ENCODE data around the gene SERPINB4.
"Not testable (repeated sequence)": the region's sequence is repeated elsewhere in the genome, so short reads cannot be mapped to it uniquely, and the experiment has no call there.

SERPINB4 gene

DNA sequence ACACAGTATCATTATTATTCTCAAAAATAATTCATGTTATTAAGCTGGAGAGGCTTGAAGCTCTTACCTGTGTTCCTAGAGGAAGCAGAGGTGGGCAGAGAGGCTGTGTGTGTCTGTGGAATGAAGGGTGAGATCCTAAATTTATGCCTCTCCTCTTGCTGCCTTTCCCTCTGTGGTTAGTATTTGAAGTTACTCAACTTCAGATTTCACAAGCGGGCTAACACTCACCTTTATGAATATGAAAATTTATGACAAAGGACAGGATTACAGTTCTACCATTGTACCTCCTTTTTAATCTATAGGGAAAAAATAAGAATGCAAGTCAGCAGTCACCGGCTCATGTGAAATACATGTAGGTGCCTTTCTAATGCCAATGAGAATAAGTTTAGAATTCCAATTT is at the start of gene SERPINB4:
SERPINB4 (minus strand) TSS at position 115 of the 400 bp plus-strand sequence. CDS start 679 bp downstream, outside the sequence.
- not testable (repeated sequence) for DNase-seq (ENCODE audit: low read depth in 1 of 2, low spot score in 1 of 2)

DNA sequence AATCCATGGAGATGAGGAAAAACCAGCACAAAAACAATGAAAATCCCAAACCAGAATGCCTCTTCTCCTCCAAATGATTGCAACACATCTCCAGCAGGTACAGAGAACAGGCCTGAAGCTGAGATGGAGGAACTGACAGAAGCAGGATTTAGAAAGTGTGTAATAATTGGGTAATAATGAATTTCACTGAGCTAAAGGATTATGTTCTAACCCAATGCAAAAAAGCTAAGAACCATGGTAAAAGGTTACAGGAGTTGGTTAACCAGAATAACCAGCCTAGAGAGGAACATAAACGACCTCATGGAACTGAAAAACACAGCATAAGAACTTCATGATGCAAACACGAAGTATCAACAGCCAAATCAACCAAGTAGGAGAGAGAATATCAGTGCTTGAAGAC is 45.0 kb upstream of the SERPINB4 start:
- DNase-seq (ENCODE audit: low read depth in 1 of 2, low spot score in 1 of 2) = no peak

DNA sequence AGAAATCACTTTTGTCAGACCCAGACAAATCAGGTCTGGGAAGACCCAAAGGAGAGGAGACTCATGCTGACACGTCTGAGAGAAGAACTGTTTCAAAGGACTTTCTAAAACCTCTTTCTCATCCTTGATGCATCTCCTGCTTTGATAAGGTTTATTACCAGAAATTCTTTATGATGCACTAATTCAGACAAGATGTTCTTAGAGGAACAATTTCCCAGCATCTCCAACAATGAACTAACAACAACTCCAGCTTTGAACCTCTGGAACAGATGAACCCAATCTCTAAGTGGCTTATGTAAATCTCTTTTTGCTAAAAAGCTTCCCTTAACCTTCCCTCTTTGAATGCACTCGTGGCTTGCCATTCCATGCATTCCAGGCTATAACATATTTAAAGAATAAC is 42.8 kb upstream of the SERPINB4 start:
- DNase-seq (ENCODE audit: low read depth in 1 of 2, low spot score in 1 of 2) = no peak

DNA sequence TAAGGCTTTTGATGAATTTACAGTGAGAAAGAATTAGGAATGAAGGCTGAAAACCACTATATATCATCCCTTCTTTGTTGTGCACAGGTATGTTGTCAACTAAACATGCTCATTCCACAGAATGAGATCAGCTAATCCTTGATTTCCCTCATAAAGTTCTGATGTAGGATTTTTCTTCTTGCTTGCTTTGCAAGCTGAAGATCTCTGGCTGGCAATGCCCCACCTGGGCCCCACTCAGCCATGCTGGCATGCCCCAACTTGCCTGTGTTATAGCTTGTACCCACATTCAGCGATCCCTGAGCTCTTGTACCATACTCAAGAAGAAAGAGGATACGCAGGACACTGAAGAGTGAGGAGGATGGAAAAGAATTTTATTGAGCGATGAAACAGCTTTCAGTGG is 40.7 kb upstream of the SERPINB4 start:
- DNase-seq (ENCODE audit: low read depth in 1 of 2, low spot score in 1 of 2) = no peak

DNA sequence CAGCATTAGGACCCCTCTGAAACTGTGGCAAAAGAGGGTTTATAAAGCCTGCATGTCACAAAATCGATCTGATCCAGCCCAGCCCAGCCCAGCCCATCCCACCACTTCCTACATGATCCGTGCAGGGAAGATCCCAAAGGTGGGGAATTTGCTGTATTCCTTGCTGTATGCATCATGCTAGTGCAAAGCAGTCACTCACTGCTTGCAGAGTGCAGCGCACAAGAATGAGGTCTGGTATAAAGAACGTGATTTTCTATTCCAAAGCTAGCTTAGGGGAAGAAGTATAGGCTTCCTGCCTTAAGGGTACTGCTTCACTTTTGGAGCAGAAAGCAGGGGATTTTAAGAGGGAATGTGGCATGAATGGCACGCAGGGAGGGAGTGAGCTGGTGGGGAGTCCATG is 39.8 kb upstream of the SERPINB4 start:
- no peak for DNase-seq (ENCODE audit: low read depth in 1 of 2, low spot score in 1 of 2)

DNA sequence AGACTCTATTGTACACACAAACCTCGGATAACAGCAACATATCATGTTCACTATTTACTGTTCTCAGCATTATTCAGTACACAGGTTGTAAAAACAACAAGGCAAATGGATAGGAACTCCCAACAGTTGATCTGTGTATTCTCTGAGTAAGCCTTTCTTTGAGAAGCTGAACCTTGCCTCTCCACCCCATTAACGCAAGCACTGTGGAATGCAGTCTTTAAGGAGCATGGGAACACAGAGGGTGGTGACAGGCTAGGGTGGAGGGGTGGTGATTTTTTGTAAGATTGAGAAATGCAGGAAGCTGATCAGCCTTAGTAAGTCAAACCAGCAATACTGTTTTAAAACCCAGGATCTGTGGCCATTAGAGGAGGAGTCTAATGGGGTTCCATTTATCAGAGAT is 39.1 kb upstream of the SERPINB4 start:
- no peak for DNase-seq (ENCODE audit: low read depth in 1 of 2, low spot score in 1 of 2)

DNA sequence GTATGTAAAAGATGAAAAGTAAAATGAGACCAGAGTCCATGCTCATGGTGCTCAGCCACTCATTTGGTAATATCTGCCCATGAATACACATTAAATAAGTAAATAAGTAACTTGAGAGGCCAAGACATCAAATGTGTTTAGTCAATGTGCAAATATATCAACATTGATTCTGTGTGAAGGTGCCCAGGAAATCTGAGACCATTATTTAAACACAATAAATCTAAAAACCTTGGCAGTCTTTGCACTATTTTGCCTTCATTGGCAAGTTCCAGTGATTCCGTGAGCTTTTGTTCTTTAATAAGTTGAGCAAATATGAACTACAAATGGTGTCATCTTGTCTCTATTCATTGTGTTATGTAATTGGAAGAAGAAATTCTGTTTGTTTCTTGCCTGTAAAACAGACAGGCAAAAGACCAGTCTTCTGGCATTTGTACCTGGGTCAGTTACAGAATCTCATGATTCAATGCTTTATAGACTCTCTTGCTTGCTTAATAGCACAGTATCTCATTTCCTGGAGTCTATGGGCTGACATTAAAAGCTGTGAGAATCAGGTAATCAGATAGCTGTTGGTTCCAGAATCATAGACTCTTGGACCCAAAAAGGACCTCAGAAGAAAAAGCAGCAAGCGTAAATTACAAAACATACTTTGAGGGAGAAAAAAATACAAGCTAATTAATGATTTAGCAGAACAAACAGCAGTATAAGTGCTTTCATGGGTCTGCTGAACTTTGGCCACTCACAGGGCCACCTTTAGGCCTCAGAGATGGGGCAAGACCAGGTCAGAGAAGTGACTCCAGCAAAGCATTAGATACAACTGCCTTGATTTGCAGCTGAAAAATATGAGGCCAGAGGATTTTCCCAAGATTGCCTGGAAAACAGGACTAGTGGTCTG is 37.6 kb upstream of the SERPINB4 start:
- DNase-seq (ENCODE audit: low read depth in 1 of 2, low spot score in 1 of 2) = no peak

DNA sequence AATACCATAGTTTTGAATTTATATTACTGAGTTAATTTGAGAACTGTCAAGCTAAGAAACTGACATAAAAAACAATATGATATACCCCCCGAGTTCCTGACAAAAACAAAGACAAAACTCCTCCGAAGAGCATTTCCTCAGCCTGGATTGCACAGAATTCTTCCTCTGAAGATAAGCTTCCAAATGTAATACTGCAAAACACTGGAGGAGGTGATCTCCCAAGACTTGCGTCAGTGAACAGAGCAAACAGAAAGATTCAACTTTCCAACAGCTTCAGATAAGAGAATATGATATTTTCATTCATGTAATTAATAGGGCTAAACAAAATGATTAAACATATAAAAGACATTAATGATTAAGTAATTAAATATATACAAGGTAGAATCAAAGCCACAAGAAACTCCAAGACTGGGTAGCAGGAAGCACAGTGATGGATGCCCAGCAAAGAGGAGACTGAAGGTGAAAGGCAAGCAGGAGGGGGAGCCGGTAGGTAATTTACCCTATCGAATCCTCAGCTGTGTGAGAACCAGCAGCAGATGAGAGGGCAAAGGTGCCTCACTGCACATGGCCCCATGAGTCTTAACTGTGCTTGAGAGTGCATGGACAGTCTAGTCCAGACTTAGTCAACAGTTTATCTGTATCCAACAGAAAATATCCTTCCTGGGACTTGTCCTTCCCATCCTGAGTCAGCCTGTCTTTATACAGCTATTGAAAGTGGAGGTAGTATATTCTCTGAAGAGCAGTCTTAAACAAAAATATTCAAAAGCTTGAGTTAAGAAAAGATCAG is 36.0 kb upstream of the SERPINB4 start:
- DNase-seq (ENCODE audit: low read depth in 1 of 2, low spot score in 1 of 2) = no peak

DNA sequence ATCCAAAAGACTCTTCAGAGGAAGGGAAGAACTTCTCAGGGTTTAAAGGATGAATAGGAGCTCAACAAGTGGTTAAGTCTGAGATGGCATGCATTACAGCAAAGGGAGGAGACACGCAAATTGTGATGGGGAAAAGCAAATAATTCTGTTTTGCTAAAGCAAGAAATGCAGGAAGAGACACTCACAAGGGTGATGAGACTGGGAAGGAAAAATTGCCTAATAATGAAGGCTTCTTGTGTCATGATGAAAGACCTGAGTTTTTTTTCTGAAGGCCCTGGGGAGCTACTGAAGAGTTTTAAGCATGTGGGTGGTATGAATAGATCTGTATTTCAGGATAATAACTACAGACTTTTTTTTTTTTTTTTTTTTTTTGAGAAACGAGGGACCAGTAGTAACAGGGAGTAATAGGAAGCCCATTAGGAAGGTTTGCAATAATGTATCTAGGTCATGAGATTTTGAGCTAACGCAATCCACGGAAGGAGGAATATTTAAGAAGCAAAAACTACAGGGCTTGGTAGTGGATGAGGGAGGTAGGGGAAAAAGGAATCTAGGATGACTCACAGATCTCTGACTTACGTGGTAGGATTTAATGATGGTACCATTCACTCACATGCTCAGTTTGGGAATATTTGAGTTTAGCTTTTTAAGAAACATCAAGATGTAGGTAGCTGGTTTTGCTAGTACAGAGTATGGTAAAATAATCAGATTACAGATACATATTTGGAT is 33.6 kb upstream of the SERPINB4 start:
- no peak for DNase-seq (ENCODE audit: low read depth in 1 of 2, low spot score in 1 of 2)

DNA sequence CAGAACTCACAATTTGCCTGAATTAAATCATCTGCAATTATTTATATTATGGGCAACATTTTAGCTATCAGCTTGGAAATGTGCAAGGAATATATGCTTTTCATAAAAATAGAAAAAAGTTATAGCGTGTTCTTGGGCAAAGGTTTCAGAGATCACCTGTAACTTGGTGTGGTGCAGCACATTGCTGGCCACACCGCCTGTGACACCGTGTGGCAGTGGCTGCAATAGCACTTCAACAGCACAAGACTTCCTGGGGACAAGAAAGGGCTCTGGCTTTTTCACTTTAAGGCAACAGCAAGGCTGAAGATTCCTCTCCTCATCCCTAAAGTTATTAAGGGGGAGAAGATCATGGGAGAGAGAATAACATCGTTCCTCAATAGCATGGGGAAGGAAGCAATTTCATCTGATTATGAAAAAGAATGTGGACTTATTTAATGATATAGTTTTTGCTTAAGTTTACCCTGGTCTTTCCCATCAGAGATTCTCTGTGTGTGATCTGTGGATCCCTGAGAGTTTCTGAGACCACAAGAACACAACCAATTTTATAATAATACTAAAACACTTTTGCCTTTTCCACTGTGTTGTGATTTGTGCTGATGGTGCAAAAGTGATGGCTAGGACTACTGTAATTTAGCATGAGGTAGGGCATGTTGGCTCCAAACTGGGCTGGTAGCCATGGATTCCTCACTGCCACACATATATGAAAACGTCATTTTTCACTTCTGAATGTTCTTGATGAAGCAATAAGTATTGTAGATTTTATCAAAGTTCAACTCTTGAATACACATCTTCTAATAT is 32.7 kb upstream of the SERPINB4 start:
- no peak for DNase-seq (ENCODE audit: low read depth in 1 of 2, low spot score in 1 of 2)

DNA sequence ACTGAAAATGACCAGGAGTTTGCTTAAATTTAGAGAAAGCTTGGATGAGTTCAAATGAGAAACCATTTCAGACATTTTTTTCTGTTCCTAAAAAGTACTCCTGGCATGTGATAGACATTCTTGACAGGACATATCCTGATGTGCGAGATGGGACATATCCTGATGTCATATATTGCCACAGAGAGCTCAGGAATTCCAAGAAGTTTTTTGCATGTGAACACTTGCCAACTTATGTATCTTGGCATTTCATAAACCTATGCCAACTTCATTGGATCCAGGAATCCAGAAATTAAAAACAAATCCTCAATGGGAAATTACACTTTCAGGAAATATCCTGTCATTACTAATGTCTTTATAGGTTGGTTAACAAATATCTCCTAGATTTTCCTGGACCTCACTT is 20.5 kb upstream of the SERPINB4 start:
- DNase-seq (ENCODE audit: low read depth in 1 of 2, low spot score in 1 of 2) = no peak

DNA sequence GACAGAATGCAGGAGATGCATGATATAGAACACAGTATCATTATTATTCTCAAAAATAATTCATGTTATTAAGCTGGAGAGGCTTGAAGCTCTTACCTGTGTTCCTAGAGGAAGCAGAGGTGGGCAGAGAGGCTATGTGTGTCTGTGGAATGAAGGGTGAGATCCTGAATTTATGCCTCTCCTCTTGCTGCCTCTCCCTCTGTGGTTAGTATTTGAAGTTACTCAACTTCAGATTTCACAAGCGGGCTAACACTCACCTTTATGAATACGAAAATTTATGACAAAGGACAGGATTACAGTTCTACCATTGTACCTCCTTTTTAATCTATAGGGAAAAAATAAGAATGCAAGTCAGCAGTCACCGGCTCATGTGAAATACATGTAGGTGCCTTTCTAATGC is 17.7 kb upstream of the SERPINB4 start, which contains the start of gene SERPINB3:
SERPINB3 (minus strand) TSS at position 144 of the 400 bp plus-strand sequence. CDS start 677 bp downstream, outside the sequence.
- not testable (repeated sequence) for DNase-seq (ENCODE audit: low read depth in 1 of 2, low spot score in 1 of 2)

DNA sequence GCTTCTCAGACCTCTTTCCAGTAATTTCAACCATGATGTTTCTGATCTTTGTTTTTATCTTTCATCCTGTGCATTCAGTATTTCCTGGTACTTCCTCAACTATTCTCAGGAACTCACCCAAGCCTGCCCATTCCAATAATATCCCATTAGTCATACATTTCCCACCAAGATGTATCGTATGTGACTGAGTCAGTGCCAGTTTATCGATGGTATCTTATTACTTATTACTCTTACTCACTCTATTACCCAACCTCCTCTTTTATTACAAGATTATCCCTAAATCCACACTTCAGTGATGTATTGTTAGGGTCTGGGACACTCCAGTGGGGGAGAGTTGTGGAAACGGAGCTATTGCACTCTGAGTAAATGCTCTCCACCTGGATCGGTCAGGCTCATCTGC is 14.9 kb upstream of the SERPINB4 start:
- not testable (repeated sequence) for DNase-seq (ENCODE audit: low read depth in 1 of 2, low spot score in 1 of 2)

DNA sequence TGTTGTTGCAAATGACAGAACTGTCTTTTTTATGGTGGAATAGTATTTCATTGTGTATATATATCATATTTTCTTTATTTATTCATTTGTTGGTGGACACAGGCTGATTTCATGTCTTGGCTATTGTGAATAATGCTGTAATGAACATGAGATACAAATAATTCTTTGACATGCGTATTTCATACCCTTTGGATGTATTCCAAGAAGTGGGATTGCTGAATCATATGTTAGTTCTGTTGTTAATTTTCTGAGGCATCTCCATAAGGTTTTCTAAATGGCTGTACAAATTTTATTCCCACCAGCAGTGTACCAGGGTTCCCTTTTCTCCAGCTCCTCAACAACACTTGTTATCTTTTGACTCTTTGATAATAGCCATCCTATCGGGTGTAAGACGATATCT is 6.2 kb upstream of the SERPINB4 start:
- DNase-seq (ENCODE audit: low read depth in 1 of 2, low spot score in 1 of 2) = not testable (repeated sequence)

DNA sequence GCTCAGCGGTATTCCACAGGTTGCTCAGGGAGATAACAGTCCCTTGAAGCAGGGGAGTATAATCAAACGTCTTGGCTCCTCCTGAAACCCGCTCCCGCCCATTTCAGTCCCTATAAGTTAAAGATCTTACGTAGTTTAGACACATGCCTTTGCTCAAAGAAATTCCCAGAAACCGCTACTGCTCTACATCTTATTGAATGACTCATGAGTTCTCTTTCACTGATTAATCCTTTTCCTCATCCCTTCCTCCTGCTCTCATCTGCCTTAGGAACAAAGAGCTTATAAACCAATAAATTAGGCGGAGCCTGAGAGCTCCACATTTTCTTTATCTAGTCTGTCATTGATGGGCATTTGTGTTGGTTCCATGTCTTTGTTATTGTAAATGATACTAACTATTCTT is 4.2 kb upstream of the SERPINB4 start:
- no peak for DNase-seq (ENCODE audit: low read depth in 1 of 2, low spot score in 1 of 2)

DNA sequence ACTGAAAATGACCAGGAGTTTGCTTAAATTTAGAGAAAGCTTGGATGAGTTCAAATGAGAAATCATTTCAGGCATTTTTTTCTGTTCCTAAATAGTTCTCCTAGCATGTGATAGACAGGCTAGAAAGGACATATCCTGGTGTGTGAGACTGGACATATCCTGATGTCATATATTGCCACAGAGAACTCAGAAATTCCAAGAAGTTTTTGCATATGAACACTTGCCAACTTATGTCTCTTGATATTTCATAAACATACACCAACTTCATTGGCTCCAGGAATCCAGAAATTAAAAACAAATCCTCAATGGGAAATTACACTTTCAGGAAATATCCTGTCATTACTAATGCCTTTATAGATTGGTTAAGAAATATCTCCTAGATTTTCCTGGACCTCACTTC is 2.9 kb upstream of the SERPINB4 start:
- DNase-seq (ENCODE audit: low read depth in 1 of 2, low spot score in 1 of 2) = no peak

DNA sequence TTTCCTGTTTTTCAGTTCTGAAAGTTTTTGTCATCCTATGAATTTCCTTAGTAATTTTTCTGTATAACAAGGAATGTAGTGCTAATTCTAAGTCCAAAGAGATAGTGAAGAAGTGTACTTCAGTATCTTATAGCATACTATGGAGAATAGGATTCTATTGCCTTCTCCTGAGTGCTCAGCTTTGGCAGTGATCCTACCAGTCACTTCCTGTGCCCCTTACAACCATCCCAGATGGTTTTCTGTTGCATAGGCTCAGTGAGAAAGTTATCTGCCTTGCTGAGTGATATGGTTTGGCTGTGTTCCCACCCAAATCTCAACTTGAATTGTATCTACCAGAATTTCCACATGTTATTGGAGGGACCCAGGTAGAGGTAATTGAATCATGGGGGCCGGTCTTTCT is 638 bp upstream of the SERPINB4 start:
- DNase-seq (ENCODE audit: low read depth in 1 of 2, low spot score in 1 of 2) = not testable (repeated sequence)

DNA sequence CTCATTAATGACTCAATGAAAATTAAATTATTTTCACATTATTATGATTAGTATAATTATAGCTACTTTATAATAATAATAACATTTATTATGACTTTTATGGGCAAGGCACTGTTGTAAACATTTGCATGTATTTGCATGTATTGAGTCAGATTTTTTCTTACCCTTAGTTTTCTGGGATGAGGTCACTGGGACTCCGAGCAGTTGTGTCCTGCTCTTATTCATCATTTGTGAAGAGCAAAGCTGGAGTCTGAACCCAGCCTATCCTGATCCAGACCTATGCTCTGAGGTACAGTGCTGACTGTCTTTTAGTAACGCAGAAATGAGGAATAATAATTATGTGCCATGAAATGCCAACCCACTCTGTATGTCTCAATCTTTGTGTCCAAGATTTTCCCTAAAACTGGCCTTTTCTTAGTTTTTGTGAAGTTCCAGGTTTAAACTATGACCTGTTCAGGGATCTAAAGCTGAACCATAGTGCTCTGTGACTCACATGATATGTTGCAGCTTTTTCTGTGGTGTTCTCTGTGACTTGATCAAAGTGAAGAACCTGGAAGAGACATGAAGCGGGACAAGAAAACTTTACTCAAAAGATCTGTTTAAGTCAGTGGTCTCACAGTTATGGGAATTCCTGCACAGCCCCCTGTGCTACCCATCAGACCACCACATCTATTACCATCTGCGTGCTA is 1.2 kb downstream of the SERPINB4 start:
- DNase-seq (ENCODE audit: low read depth in 1 of 2, low spot score in 1 of 2) = not testable (repeated sequence)

DNA sequence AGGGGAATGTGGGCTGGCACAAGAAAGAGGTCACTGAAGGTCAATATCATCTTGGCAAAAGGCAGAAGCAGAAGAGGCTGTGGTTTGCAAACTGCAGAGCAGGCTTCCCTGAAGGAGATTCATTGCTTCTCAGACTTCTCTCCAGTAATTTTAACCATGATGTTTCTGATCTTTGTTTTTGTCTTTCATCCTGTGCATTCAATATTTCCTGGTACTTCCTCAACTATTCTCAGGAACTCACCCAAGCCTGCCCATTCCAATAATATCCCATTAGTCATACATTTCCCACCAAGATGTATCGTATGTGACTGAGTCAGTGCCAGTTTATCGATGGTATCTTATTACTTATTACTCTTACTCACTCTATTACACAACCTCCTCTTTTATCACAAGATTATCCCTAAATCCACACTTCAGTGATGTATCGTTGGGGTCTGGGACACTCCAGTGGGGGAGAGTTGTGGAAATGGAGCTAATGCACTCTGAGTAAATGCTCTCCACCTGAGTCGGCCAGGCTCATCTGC is 2.8 kb downstream of the SERPINB4 start:
- not testable (repeated sequence) for DNase-seq (ENCODE audit: low read depth in 1 of 2, low spot score in 1 of 2)

DNA sequence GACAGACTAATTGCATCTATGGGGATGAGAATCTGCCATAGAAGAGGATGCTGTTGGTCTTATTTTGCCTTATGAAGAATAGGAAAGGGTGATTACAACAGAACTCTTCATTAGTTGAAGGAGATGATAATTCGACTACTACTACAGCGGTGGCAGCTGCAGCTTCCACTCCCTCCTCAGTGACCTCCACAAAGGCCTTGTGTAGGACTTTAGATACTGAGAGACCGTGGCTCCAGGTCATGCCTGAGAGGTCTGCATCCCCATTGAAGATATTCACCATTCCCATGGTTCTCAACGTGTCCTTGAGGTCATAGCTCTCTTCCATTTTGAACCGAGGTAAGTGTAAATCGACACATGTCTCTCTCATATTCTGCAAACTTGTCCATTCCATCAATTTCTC is 6.4 kb downstream of the SERPINB4 start:
- no peak for DNase-seq (ENCODE audit: low read depth in 1 of 2, low spot score in 1 of 2)

All from activated T-helper 1 cell treated with anti-CD3 and anti-CD28 coated beads, Interleukin-2, amount 50 U/mL, for 16 hours (primary cell).